DOHH2 (cell line): ENCODE data around the gene FOXN3.

Experiments
- H3F3A ChIP-seq: fragments of 200-600 bp; sonication (generic), shearing (Covaris generic); 2 replicates; pipeline ENCODE4 v1.6.0; 2016; ENCODE audit warnings: antibody characterized with exemption, mild to moderate bottlenecking; ENCODE audit not compliant: control insufficient read depth, insufficient read depth
- H3K27ac ChIP-seq: fragments of 200-600 bp; sonication (generic); 2 replicates; pipeline ENCODE4 v1.5.1; 2014; ENCODE audit warnings: low read depth, mild to moderate bottlenecking, low read length, moderate library complexity
- H3K27me3 ChIP-seq: fragments of 200-600 bp; sonication (generic); 2 replicates; pipeline ENCODE4 v1.6.1; 2014; ENCODE audit warnings: mild to moderate bottlenecking, low read length, mixed read lengths; ENCODE audit not compliant: control insufficient read depth
- H3K36me3 ChIP-seq: fragments of 200-600 bp; sonication (generic); 2 replicates; pipeline ENCODE4 v1.6.1; 2014; ENCODE audit warnings: mild to moderate bottlenecking, low read length, moderate library complexity, mixed read lengths; ENCODE audit not compliant: control insufficient read depth
- H3K4me1 ChIP-seq: fragments of 200-600 bp; sonication (generic); 2 replicates; pipeline ENCODE4 v1.6.1; 2014; ENCODE audit warnings: mild to moderate bottlenecking, low read length, mixed read lengths; ENCODE audit not compliant: control insufficient read depth
- H3K4me2 ChIP-seq: fragments of 200-600 bp; sonication (generic); 2 replicates; pipeline ENCODE4 v1.6.0; 2014; ENCODE audit warnings: mild to moderate bottlenecking, low read length, moderate library complexity
- H3K4me3 ChIP-seq: fragments of 200-600 bp; sonication (generic); 2 replicates; pipeline ENCODE4 v1.5.1; 2014; ENCODE audit warnings: mild to moderate bottlenecking, low read length, mixed read lengths
- H3K79me2 ChIP-seq: fragments of 200-600 bp; sonication (generic); 2 replicates; pipeline ENCODE4 v1.6.1; 2014; ENCODE audit warnings: mild to moderate bottlenecking, low read length, mixed read lengths; ENCODE audit not compliant: control insufficient read depth
- H3K9me2 ChIP-seq: fragments of 200-600 bp; sonication (generic); replicated peaks from 2 replicates; pipeline ENCODE4 v1.6.1; 2014; ENCODE audit warnings: mild to moderate bottlenecking, low read length, mixed read lengths; ENCODE audit not compliant: control insufficient read depth
- H3K9me3 ChIP-seq: fragments of 200-600 bp; sonication (generic); 2 replicates; pipeline ENCODE4 v1.6.1; 2014; ENCODE audit warnings: antibody characterized with exemption, low read length, mixed read lengths; ENCODE audit not compliant: control insufficient read depth, insufficient read depth
- H4K20me1 ChIP-seq: fragments of 200-600 bp; sonication (generic); 2 replicates; pipeline ENCODE4 v1.6.0; 2014; ENCODE audit warnings: low read depth, mild to moderate bottlenecking, antibody characterized with exemption, low read length, moderate library complexity; ENCODE audit not compliant: control insufficient read depth, insufficient read depth
- CTCF ChIP-seq: fragments of 200-600 bp; sonication (generic); IDR thresholded peaks from one replicate; pipeline ENCODE4 v1.5.1; 2014; ENCODE audit warnings: antibody characterized with exemption, mild to moderate bottlenecking, low read depth, low read length; ENCODE audit not compliant: poor library complexity, severe bottlenecking
- EZH2phosphoT487 ChIP-seq: fragments of 200-600 bp; sonication (generic); IDR thresholded peaks from 2 replicates; pipeline ENCODE4 v1.6.1; 2017; ENCODE audit warnings: borderline replicate concordance, mild to moderate bottlenecking, antibody characterized with exemption, low read length, moderate library complexity, mixed read lengths

The FOXN3 gene

GRCh38 chr14:89290813-89291212 is 126.2 kb downstream of the FOXN3 start:
- no peaks in the 10 kb centered on the region for H3K9me2 ChIP-seq
- no peak for TF ChIP-seq CTCF
- TF ChIP-seq EZH2phosphoT487 = no peak
- H3K4me2 ChIP-seq = no peak overlapping the region
- no peak overlapping the region for H3K27ac ChIP-seq
- H3K4me1 ChIP-seq = peaks cover 19% of the 10 kb centered on the region
- H3K79me2 ChIP-seq = no peaks in the 10 kb centered on the region
- H3K36me3 ChIP-seq = no peaks in the 10 kb centered on the region
- no peak overlapping the region for H3K4me3 ChIP-seq
- 0 out of 2 replicates have a peak, but pooled peaks cover 3% of the 10 kb centered on the region for H3F3A ChIP-seq
- 0 out of 2 replicates have a peak, but pooled peaks cover 3% of the 10 kb centered on the region for H4K20me1 ChIP-seq
- H3K9me3 ChIP-seq = no peaks in the 10 kb centered on the region
- no peaks in the 10 kb centered on the region for H3K27me3 ChIP-seq

GRCh38 chr14:89289477-89289876 is 127.6 kb downstream of the FOXN3 start:
- H3K27ac ChIP-seq = no peak overlapping the region
- no peaks in the 10 kb centered on the region for H3K36me3 ChIP-seq
- no peaks in the 10 kb centered on the region for H3K27me3 ChIP-seq
- no peaks in the 10 kb centered on the region for H3K9me2 ChIP-seq
- H4K20me1 ChIP-seq = 0 out of 2 replicates have a peak, but pooled peaks cover 3% of the 10 kb centered on the region
- 0 out of 2 replicates have a peak, but pooled peaks cover 3% of the 10 kb centered on the region for H3F3A ChIP-seq
- H3K79me2 ChIP-seq = no peaks in the 10 kb centered on the region
- no peak overlapping the region for H3K4me2 ChIP-seq
- H3K9me3 ChIP-seq = no peaks in the 10 kb centered on the region
- H3K4me1 ChIP-seq = peaks cover 19% of the 10 kb centered on the region
- TF ChIP-seq CTCF (no peak), EZH2phosphoT487 (no peak)
- no peak overlapping the region for H3K4me3 ChIP-seq

- Histone ChIP-seq H3K79me2 (no peaks in the 10 kb centered on the region), H3K36me3 (no peaks in the 10 kb centered on the region), H3K4me3 (no peak overlapping the region), H3K27ac (no peak overlapping the region), H4K20me1 (0 out of 2 replicates have a peak, but pooled peaks cover 3% of the 10 kb centered on the region), H3K9me2 (no peaks in the 10 kb centered on the region), H3K27me3 (no peaks in the 10 kb centered on the region), H3K4me1 (peaks cover 19% of the 10 kb centered on the region), H3K9me3 (no peaks in the 10 kb centered on the region), H3K4me2 (no peak overlapping the region), H3F3A (0 out of 2 replicates have a peak, but pooled peaks cover 3% of the 10 kb centered on the region)
- TF ChIP-seq EZH2phosphoT487 (no peak), CTCF (no peak)
Observed at GRCh38 chr14:89288114-89288513, 128.9 kb downstream of the FOXN3 start.
